Thoracic aorta (tissue), 2 donors: Measurements from ENCODE around the gene SYNE2. TPM values are rescaled to one million over a fixed set of nuclear protein-coding genes. Genes with fewer than 3 reads are reported as not detected.

Experiments
- ATAC-seq: fragments of 150-250 bp; one replicate; pipeline ENCODE4 v1.8.0; 2017; ENCODE audit warnings: low read depth; ENCODE audit not compliant: insufficient number of reproducible peaks, low FRiP score
- DNase-seq: peaks from one replicate; pipeline ENCODE4 v3.0.0-alpha.2; 2020; ENCODE audit warnings: low spot score
- H3K27ac ChIP-seq, 2 donors: fragments of 200-600 bp; sonication (generic); 1 replicate in 1 of 2; 2 replicates in 1 of 2; pipeline ENCODE4 v1.5.1; 2016; ENCODE audit warnings: mild to moderate bottlenecking in 2 of 2, moderate library complexity in 2 of 2
- H3K27me3 ChIP-seq: fragments of 200-600 bp; sonication (generic); replicated peaks from 2 replicates; pipeline ENCODE4 v1.6.0; 2016; ENCODE audit warnings: mild to moderate bottlenecking; ENCODE audit not compliant: insufficient read depth
- H3K36me3 ChIP-seq: fragments of 200-600 bp; sonication (generic); one replicate; pipeline ENCODE4 v1.5.1; 2016
- H3K4me1 ChIP-seq, 2 donors: fragments of 200-600 bp; sonication (generic); 1 replicate in 1 of 2; 2 replicates in 1 of 2; pipeline versions ENCODE4 v1.5.1 to v1.6.0; 2016; ENCODE audit warnings: low read depth in 2 of 2, mild to moderate bottlenecking in 1 of 2; ENCODE audit not compliant: control insufficient read depth in 1 of 2
- H3K4me3 ChIP-seq: fragments of 200-600 bp; sonication (generic); 2 replicates; pipeline ENCODE4 v1.5.1; 2016; ENCODE audit warnings: mild to moderate bottlenecking
- H3K9me3 ChIP-seq: fragments of 200-600 bp; sonication (generic); 2 replicates; pipeline ENCODE4 v1.5.1; 2016
- total RNA-seq, 2 donors: library from RNA; depleted of rRNA; stranded (reverse); fragments of >200 nt; gene quantifications; one replicate each; pipeline versions ENCODE4 v1.1.0 to v1.2.3, GENCODE V29; 2016
- TF ChIP-seq, protein P1 (sequence below): fragments of 200-600 bp; sonication (generic); IDR thresholded peaks from one replicate; pipeline ENCODE4 v1.5.1; 2019; ENCODE audit warnings: antibody characterized with exemption

SYNE2 gene
- total RNA-seq, 2 donors from 2014 or later = 125 to 256 TPM

DNA sequence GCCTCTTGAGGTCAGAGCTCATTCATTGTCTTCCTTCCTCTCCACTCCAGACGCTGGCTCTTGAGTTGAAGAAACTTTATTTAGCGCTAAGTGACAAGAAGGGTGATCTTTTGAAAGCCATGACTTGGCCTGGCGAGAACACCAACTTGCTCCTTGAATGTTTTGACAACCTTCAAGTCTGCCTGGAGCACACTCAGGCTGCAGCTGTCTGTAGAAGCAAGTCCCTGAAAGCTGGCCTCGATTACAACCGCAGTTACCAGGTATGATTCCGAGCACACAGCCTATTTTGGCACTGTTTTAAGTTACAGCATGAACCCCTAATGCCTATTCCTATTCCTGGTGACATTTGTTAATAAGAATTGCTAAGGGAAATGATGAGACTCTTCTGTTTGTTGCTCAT is 273.7 kb downstream of the SYNE2 start:
- TF ChIP-seq, protein P1, sequence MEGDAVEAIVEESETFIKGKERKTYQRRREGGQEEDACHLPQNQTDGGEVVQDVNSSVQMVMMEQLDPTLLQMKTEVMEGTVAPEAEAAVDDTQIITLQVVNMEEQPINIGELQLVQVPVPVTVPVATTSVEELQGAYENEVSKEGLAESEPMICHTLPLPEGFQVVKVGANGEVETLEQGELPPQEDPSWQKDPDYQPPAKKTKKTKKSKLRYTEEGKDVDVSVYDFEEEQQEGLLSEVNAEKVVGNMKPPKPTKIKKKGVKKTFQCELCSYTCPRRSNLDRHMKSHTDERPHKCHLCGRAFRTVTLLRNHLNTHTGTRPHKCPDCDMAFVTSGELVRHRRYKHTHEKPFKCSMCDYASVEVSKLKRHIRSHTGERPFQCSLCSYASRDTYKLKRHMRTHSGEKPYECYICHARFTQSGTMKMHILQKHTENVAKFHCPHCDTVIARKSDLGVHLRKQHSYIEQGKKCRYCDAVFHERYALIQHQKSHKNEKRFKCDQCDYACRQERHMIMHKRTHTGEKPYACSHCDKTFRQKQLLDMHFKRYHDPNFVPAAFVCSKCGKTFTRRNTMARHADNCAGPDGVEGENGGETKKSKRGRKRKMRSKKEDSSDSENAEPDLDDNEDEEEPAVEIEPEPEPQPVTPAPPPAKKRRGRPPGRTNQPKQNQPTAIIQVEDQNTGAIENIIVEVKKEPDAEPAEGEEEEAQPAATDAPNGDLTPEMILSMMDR = no peak
- no peak overlapping the region for H3K4me3 ChIP-seq
- peaks cover 33% of the 10 kb centered on the region for H3K36me3 ChIP-seq
- ATAC-seq (no peak), DNase-seq (no peak)
- H3K9me3 ChIP-seq = no peaks in the 10 kb centered on the region
- H3K27me3 ChIP-seq = no peaks in the 10 kb centered on the region
- H3K4me1 ChIP-seq = peaks cover 0 to 5% of the 10 kb centered on the region in 2 donors
- H3K27ac ChIP-seq = no peak overlapping the region

DNA sequence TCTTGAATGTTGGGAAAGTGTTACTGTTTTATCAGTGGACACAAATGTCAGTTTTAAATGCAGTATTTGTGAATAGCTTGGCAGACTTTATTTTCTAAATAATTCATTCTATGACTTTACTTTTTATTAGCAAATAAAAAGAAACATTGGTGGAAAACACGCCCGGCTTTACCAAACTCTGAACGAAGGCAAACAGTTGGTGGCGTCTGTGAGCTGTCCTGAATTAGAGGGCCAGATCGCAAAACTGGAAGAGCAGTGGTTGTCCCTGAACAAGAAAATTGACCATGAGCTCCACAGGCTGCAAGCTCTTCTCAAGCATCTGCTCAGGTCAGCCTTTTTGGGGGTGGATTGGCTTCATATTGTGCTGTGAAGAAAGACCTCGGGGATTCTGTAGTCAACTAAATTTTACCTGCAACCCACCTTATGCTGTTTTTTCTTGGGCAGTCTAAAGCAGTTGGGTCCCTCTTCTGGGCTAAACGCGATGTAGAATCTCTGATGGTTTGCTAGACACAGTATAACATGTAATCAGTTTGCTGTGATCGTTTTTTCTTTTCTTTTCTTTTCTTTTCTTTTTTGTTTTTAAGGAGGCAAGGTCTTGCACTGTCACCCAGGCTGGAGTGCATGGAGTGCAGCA is 285.0 kb downstream of the SYNE2 start:
- H3K27ac ChIP-seq = no peak overlapping the region
- TF ChIP-seq, protein P1 = no peak
- no peaks in the 10 kb centered on the region for H3K27me3 ChIP-seq
- ATAC-seq = no peak
- no peak for DNase-seq
- no peak overlapping the region for H3K4me3 ChIP-seq
- no peaks in the 10 kb centered on the region for H3K9me3 ChIP-seq
- no peaks in the 10 kb centered on the region for H3K4me1 ChIP-seq
- peaks cover 36% of the 10 kb centered on the region for H3K36me3 ChIP-seq

DNA sequence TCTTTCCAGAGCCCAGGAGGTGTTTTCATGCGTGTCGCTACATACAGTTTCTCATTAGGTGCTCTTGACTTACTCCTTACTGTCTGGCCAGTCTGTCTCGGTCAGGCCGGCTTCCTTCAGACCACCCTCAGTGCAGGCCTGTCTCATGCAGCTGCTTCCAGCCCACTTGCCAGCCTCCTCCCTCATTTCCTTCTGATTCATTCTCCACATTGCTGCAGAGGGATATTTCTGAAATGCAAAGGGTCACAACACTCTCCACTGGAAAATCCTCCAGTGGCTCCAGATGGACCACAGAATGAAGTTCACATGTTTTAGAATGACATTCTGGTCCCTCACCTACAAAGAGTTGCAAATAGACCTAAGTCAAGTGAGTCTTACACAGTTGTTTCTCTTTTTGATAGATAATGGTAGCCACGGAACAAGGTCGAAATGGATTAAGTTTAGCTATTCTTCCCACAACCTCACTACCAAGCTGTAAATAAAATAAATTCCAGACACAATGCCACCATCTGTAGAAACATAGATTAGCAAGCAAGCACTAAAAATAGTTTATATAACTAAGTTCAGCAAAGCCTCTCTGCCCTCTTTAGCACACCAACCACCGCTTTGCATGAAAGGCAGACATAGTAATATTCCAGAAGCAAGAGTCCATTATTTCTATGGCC is 294.5 kb downstream of the SYNE2 start:
- no peak for DNase-seq
- Histone ChIP-seq H3K36me3 (peaks cover 14% of the 10 kb centered on the region), H3K4me1 (no peaks in the 10 kb centered on the region), H3K27ac (no peak overlapping the region), H3K27me3 (no peaks in the 10 kb centered on the region), H3K9me3 (no peaks in the 10 kb centered on the region), H3K4me3 (no peak overlapping the region)
- no peak for ATAC-seq
- TF ChIP-seq, protein P1 = no peak

DNA sequence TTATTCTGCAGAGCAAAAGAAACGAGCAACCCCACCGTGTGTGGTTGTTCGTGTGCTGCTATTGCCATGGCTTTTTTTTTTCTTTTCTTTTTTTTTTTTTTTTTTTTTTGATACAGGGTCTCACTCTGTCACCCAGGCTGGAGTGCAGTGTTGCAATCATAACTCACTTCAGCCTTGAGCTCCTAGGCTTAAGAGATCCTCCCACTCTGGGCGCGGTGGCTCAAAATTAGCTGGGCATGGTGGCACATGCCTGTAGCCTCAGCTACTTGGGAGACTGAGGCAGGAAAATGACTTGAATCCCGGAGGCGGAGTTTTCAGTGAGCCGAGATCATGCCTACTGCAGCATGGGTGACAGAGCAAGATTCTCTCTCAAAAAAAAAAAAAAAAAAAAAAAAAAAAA is 297.1 kb downstream of the SYNE2 start:
- H3K36me3 ChIP-seq = peaks cover 10% of the 10 kb centered on the region
- H3K4me1 ChIP-seq = no peaks in the 10 kb centered on the region
- H3K4me3 ChIP-seq = no peak overlapping the region
- no peak for ATAC-seq
- no peak for DNase-seq
- no peaks in the 10 kb centered on the region for H3K9me3 ChIP-seq
- TF ChIP-seq, protein P1 = no peak
- no peaks in the 10 kb centered on the region for H3K27me3 ChIP-seq
- no peak overlapping the region for H3K27ac ChIP-seq

DNA sequence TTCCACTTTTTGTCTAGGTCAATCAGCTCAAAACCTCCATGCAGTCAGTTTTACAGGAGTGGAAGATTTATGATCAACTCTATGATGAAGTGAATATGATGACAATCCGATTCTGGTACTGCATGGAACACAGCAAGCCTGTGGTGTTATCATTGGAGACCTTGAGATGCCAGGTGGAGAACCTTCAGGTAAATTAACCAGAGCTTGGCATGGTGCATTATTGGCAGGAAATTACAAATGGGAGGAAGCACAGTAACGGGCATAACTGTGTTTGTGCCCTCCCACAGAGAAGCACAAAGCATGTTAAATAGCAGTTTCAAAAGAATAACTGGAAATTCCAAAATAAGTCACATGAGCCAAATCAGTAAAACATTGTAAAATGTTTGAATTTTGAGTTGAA is 305.8 kb downstream of the SYNE2 start:
- H3K27ac ChIP-seq = no peak overlapping the region
- TF ChIP-seq, protein P1 = no peak
- H3K4me1 ChIP-seq = no peaks in the 10 kb centered on the region
- no peaks in the 10 kb centered on the region for H3K27me3 ChIP-seq
- DNase-seq = no peak
- no peak for ATAC-seq
- peaks cover 28% of the 10 kb centered on the region for H3K36me3 ChIP-seq
- no peak overlapping the region for H3K4me3 ChIP-seq
- no peaks in the 10 kb centered on the region for H3K9me3 ChIP-seq
